Measurements from ENCODE around the gene REST. TPM values are rescaled to one million over a fixed set of nuclear protein-coding genes. Genes with fewer than 3 reads are reported as not detected.

The REST gene
- polyA plus RNA-seq, 1 of the 3 experiments (the other 2 are of a cell fraction), result 6.0 TPM

DNA sequence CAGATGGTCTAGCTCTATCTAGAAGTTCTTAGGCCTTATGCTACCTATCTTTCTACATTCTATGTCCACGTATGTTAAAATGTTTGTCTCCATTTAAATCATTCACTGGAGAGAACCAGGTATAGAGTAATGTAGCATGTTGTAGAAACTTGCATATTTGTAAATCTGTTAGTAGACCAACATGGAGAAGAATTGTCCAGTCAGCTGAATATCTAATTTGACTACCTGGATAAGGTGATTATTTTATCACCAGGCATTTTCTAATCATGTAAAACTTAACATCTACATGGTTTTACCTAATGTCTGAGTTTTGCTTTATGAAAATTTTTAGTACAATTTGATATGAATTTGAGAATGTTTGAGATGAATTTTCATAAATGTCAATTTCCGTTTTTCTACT lies 19.5 kb downstream of the REST start:
- ChIA-PET POLR2A (no interaction called here), CTCF (no interaction called here)
- peaks cover 8% of the 10 kb centered on the region for H3F3A ChIP-seq (replicated peaks; ENCODE audit: insufficient read depth)
- H3K4me3 ChIP-seq (ENCODE audit: low read depth in 2 of 2, low read length in 1 of 2), result no peak overlapping the region
- no peak overlapping the region for H3K27ac ChIP-seq (ENCODE audit: low read depth in 2 of 2, low read length in 1 of 2)
- no peak overlapping the region for H2AFZ ChIP-seq (ENCODE audit: low read depth)
- H3K4me1 ChIP-seq (ENCODE audit: control insufficient read depth in 1 of 2, insufficient read depth in 2 of 2, low read depth in 1 of 2, low read length in 1 of 2), result no peaks in the 10 kb centered on the region
- H3K9me3 ChIP-seq, result no peaks in the 10 kb centered on the region
- H3K36me3 ChIP-seq (replicated peaks in 1 of 2; ENCODE audit: control insufficient read depth in 1 of 2, insufficient read depth in 2 of 2, low read length in 1 of 2), result peaks cover 31 to 70% of the 10 kb centered on the region in 2 experiments
- H4K20me1 ChIP-seq (ENCODE audit: insufficient read depth), result peaks cover 38% of the 10 kb centered on the region
- WGBS (ENCODE audit: low lambda C conversion rate), result 50% methylated on average over 2 of the region's 2 CpGs
- TF ChIP-seq RXRA (IDR thresholded peaks at IDR 0.05; ENCODE audit: borderline replicate concordance, low read depth), result no peak
- no peak for TF ChIP-seq CHD2 (IDR thresholded peaks at IDR 0.05; ENCODE audit: low read length, partially characterized antibody)
- no peak for TF ChIP-seq RFX5 (IDR thresholded peaks at IDR 0.05; ENCODE audit: low read length)
- TF ChIP-seq, protein P1, sequence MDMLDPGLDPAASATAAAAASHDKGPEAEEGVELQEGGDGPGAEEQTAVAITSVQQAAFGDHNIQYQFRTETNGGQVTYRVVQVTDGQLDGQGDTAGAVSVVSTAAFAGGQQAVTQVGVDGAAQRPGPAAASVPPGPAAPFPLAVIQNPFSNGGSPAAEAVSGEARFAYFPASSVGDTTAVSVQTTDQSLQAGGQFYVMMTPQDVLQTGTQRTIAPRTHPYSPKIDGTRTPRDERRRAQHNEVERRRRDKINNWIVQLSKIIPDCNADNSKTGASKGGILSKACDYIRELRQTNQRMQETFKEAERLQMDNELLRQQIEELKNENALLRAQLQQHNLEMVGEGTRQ (IDR thresholded peaks at IDR 0.05; ENCODE audit: borderline replicate concordance, low read depth, low read length), result no peak
- no peak for TF ChIP-seq NRF1 (IDR thresholded peaks at IDR 0.05; ENCODE audit: low read depth, low read length)
- no peak for TF ChIP-seq GATA2 (CRISPR knock-in tag; IDR thresholded peaks at IDR 0.05)
- TF ChIP-seq MEF2A (IDR thresholded peaks at IDR 0.05; ENCODE audit: borderline replicate concordance, low read depth), result no peak
- TF ChIP-seq, protein P2, sequence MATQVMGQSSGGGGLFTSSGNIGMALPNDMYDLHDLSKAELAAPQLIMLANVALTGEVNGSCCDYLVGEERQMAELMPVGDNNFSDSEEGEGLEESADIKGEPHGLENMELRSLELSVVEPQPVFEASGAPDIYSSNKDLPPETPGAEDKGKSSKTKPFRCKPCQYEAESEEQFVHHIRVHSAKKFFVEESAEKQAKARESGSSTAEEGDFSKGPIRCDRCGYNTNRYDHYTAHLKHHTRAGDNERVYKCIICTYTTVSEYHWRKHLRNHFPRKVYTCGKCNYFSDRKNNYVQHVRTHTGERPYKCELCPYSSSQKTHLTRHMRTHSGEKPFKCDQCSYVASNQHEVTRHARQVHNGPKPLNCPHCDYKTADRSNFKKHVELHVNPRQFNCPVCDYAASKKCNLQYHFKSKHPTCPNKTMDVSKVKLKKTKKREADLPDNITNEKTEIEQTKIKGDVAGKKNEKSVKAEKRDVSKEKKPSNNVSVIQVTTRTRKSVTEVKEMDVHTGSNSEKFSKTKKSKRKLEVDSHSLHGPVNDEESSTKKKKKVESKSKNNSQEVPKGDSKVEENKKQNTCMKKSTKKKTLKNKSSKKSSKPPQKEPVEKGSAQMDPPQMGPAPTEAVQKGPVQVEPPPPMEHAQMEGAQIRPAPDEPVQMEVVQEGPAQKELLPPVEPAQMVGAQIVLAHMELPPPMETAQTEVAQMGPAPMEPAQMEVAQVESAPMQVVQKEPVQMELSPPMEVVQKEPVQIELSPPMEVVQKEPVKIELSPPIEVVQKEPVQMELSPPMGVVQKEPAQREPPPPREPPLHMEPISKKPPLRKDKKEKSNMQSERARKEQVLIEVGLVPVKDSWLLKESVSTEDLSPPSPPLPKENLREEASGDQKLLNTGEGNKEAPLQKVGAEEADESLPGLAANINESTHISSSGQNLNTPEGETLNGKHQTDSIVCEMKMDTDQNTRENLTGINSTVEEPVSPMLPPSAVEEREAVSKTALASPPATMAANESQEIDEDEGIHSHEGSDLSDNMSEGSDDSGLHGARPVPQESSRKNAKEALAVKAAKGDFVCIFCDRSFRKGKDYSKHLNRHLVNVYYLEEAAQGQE (IDR thresholded peaks at IDR 0.05; ENCODE audit: low read depth, low read length), result no peak
- TF ChIP-seq, protein P3, sequence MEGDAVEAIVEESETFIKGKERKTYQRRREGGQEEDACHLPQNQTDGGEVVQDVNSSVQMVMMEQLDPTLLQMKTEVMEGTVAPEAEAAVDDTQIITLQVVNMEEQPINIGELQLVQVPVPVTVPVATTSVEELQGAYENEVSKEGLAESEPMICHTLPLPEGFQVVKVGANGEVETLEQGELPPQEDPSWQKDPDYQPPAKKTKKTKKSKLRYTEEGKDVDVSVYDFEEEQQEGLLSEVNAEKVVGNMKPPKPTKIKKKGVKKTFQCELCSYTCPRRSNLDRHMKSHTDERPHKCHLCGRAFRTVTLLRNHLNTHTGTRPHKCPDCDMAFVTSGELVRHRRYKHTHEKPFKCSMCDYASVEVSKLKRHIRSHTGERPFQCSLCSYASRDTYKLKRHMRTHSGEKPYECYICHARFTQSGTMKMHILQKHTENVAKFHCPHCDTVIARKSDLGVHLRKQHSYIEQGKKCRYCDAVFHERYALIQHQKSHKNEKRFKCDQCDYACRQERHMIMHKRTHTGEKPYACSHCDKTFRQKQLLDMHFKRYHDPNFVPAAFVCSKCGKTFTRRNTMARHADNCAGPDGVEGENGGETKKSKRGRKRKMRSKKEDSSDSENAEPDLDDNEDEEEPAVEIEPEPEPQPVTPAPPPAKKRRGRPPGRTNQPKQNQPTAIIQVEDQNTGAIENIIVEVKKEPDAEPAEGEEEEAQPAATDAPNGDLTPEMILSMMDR (IDR thresholded peaks at IDR 0.05), result no peak
- no peak for TF ChIP-seq JUND (IDR thresholded peaks at IDR 0.05)
- TF ChIP-seq EP300 (IDR thresholded peaks at IDR 0.05; ENCODE audit: borderline replicate concordance in 1 of 2, low read depth in 1 of 2, low read length in 1 of 2), result no peak
- no peak for TF ChIP-seq POLR2AphosphoS5 (IDR thresholded peaks at IDR 0.05; ENCODE audit: low read depth, low read length)
- TF ChIP-seq, protein P4, sequence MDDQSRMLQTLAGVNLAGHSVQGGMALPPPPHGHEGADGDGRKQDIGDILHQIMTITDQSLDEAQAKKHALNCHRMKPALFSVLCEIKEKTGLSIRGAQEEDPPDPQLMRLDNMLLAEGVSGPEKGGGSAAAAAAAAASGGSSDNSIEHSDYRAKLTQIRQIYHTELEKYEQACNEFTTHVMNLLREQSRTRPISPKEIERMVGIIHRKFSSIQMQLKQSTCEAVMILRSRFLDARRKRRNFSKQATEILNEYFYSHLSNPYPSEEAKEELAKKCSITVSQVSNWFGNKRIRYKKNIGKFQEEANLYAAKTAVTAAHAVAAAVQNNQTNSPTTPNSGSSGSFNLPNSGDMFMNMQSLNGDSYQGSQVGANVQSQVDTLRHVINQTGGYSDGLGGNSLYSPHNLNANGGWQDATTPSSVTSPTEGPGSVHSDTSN (IDR thresholded peaks at IDR 0.05), result no peak
- no peak for TF ChIP-seq ELF1 (IDR thresholded peaks at IDR 0.05)
- TF ChIP-seq RAD21 (IDR thresholded peaks at IDR 0.05; ENCODE audit: low read length), result no peak
- TF ChIP-seq YY1 (IDR thresholded peaks at IDR 0.05; ENCODE audit: low read depth), result no peak
- no peak for TF ChIP-seq TAF1 (IDR thresholded peaks at IDR 0.05; ENCODE audit: borderline replicate concordance, low read depth, low read length)
- TF ChIP-seq FOXJ3 (CRISPR knock-in tag; IDR thresholded peaks at IDR 0.05), result no peak
- no peak for TF ChIP-seq EZH2phosphoT487 (IDR thresholded peaks at IDR 0.05; ENCODE audit: borderline replicate concordance, low read depth)
- no peak overlapping the region for H3K4me2 ChIP-seq
- H3K27me3 ChIP-seq (ENCODE audit: insufficient read depth), result no peaks in the 10 kb centered on the region
- no peaks in the 10 kb centered on the region for H3K9me2 ChIP-seq
- H3K79me2 ChIP-seq (ENCODE audit: insufficient read depth), result peaks cover 90% of the 10 kb centered on the region
- no peak for DNase-seq
- H3K9ac ChIP-seq, result no peak overlapping the region
